HepG2 (cell line): ENCODE measurements around the gene OTX1. TPM values are rescaled to one million over a fixed set of nuclear protein-coding genes. Genes with fewer than 3 reads are reported as not detected.

Experiments
- AGO2 ChIP-seq: fragments of 200-400 bp; formaldehyde crosslinking; optimal IDR thresholded peaks from 2 replicates; pipeline ENCODE3; 2017; ENCODE audit warnings: mild to moderate bottlenecking, low read depth, low read length, moderate library complexity
- DNMT1 ChIP-seq: sonication (generic); formaldehyde crosslinking; IDR thresholded peaks from 2 replicates; pipeline ENCODE4 v1.5.1; 2020; ENCODE audit warnings: mild to moderate bottlenecking, missing genetic modification reagents
- FIP1L1 ChIP-seq: fragments of 200-400 bp; formaldehyde crosslinking; IDR thresholded peaks from 2 replicates; pipeline ENCODE4 v1.6.1; 2018; ENCODE audit warnings: low read depth, mild to moderate bottlenecking, low read length, moderate library complexity, borderline replicate concordance; ENCODE audit not compliant: insufficient read depth
- KDM1A ChIP-seq: IDR thresholded peaks from 2 replicates; pipeline ENCODE4 v1.6.1; 2016; ENCODE audit warnings: missing compliant biosample characterization
- MIER2 ChIP-seq: IDR thresholded peaks from 2 replicates; pipeline ENCODE4 v1.6.1; 2016; ENCODE audit warnings: missing biosample characterization, missing genetic modification reagents
- PCBP1 ChIP-seq: fragments of 200-400 bp; formaldehyde crosslinking; IDR thresholded peaks from 2 replicates; pipeline ENCODE4 v1.6.1; 2017; ENCODE audit warnings: mild to moderate bottlenecking, low read depth, low read length, borderline replicate concordance
- SIN3B ChIP-seq: fragments of 150-350 bp; IDR thresholded peaks from 2 replicates; pipeline ENCODE4 v1.6.1; 2014; ENCODE audit warnings: low read length
- STAG1 ChIP-seq: sonication (generic); formaldehyde crosslinking; IDR thresholded peaks from 2 replicates; pipeline ENCODE4 v1.4.0; 2020; ENCODE audit warnings: missing genetic modification reagents
- ZNF17 ChIP-seq: sonication (generic); formaldehyde crosslinking; IDR thresholded peaks from 2 replicates; pipeline ENCODE4 v1.5.0; 2020; ENCODE audit warnings: mild to moderate bottlenecking, missing genetic modification reagents
- ZNF256 ChIP-seq: sonication (generic); formaldehyde crosslinking; conservative IDR thresholded peaks from 2 replicates; pipeline ENCODE4 v1.4.0; 2020; ENCODE audit warnings: missing genetic modification reagents
- ZNF329 ChIP-seq: sonication (generic); formaldehyde crosslinking; IDR thresholded peaks from 2 replicates; pipeline ENCODE4 v1.9.0; 2021; ENCODE audit warnings: low read depth, mild to moderate bottlenecking, missing genetic modification reagents
- ZNF788 ChIP-seq: sonication (generic); formaldehyde crosslinking; IDR thresholded peaks from 2 replicates; pipeline ENCODE4 v1.5.0; 2020; ENCODE audit warnings: mild to moderate bottlenecking, missing genetic modification reagents, borderline replicate concordance
- ZNF83 ChIP-seq: sonication (generic); formaldehyde crosslinking; IDR thresholded peaks from 2 replicates; pipeline ENCODE4 v1.4.0; 2020; ENCODE audit warnings: missing genetic modification reagents, mild to moderate bottlenecking, borderline replicate concordance
- ZSCAN29 ChIP-seq: sonication (generic); formaldehyde crosslinking; conservative IDR thresholded peaks from 2 replicates; pipeline ENCODE4 v1.4.0; 2020; ENCODE audit warnings: mild to moderate bottlenecking, missing genetic modification reagents
- polyA plus RNA-seq, 8 experiments: library from polyadenylated mRNA; depleted of rRNA in 3 of 8; stranded (reverse) in 7 of 8; unstranded in 1 of 8; fragments of >200 nt; fragmentation: Illumina TruSeq in 4 of 8; extraction: Trizol in 4 of 8; gene quantifications; 2 replicates each; pipeline versions ENCODE4 v1.2.1 to v1.2.3, GENCODE V29; 2011 to 2016; ENCODE audit warnings: low read depth in 4 of 8, missing spikeins in 1 of 8, mixed read lengths in 1 of 8; ENCODE audit not compliant: insufficient read depth in 1 of 8
- total RNA-seq, 5 experiments: library from RNA; depleted of rRNA; stranded (reverse); fragments of >200 nt; fragmentation: Illumina TruSeq; extraction: Trizol; gene quantifications; 2 replicates each; pipeline ENCODE4 v1.2.3, GENCODE V29; 2016; ENCODE audit warnings: low read depth in 1 of 5
- TF ChIP-seq, protein P1 (sequence below): sonication (generic); formaldehyde crosslinking; IDR thresholded peaks from 2 replicates; pipeline ENCODE4 v1.8.1; 2023; ENCODE audit warnings: mild to moderate bottlenecking, missing genetic modification reagents, borderline replicate concordance
- TF ChIP-seq, protein P2 (sequence below): sonication (generic); formaldehyde crosslinking; IDR thresholded peaks from 2 replicates; pipeline ENCODE4 v1.8.0; 2022; ENCODE audit warnings: low read depth, missing genetic modification reagents
- TF ChIP-seq, protein P3 (sequence below), 2 experiments: sonication (generic) in 1 of 2; formaldehyde crosslinking in 1 of 2; IDR thresholded peaks; 2 replicates each; pipeline versions ENCODE4 v1.4.0 to v1.6.1; 2018 to 2020; ENCODE audit warnings: missing genetic modification reagents in 2 of 2, borderline replicate concordance in 1 of 2, low read depth in 1 of 2, mild to moderate bottlenecking in 1 of 2, missing biosample characterization in 1 of 2
- TF ChIP-seq, protein P4 (sequence below): sonication (generic); formaldehyde crosslinking; IDR thresholded peaks from 2 replicates; pipeline ENCODE4 v1.4.0; 2020; ENCODE audit warnings: missing genetic modification reagents

Gene OTX1
- total and polyA plus RNA-seq, 2 of the 13 experiments (the other 11 are each of a cell fraction or from before 2014, with no cell fraction given) = 1.0 to 5.0 TPM

DNA sequence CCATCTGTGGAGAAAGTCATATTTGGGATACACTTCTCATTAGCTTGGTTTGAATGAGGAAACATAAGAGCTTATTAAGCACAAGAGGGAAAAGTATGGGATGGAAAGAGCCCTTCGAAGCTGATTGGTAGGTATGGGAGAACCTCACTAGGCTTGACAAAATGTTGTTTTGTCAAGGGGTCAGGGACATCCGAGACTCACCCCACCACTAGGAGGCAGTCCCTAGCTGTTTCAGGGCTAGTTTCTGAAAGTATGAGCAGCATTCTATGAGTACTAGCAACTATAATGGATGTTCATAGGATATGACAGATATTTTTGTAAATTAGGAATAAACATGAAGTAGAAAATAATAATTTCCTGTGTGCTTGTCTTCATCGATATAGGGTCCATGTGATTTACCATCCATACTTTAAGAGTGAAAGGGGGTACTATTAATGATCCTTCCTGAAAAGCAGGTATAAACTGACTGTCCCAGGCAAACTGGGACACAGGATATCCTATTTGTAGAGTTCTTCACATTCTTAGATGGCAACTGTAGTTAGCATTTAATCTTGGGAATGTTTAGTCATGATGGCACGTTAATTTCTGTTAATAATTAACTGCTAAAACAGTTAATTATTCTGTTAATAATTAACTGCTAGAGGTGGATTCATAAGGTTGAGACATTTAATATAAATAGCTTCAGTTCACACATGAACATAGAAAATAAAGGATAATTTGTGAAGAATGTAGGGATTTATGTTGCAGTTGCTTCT lies 28.4 kb downstream of the OTX1 start (continued):
- TF ChIP-seq PCBP1 (no peak), ZNF329 (CRISPR knock-in tag) (no peak), STAG1 (peak; percentile 91), ZNF83 (CRISPR knock-in tag) (no peak), AGO2 (no peak), ZNF788 (CRISPR knock-in tag) (no peak), ZNF256 (CRISPR knock-in tag) (no peak), DNMT1 (CRISPR knock-in tag) (no peak), MIER2 (CRISPR knock-in tag) (0 out of 2 replicates have a peak, but pooled peaks have one; percentile 44), ZNF17 (CRISPR knock-in tag) (no peak), ZSCAN29 (no peak), FIP1L1 (no peak), KDM1A (CRISPR knock-in tag) (no peak), SIN3B (no peak)
- TF ChIP-seq, protein P1, sequence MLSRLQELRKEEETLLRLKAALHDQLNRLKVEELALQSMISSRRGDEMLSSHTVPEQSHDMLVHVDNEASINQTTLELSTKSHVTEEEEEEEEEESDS (CRISPR knock-in tag) = no peak
- TF ChIP-seq, protein P2, sequence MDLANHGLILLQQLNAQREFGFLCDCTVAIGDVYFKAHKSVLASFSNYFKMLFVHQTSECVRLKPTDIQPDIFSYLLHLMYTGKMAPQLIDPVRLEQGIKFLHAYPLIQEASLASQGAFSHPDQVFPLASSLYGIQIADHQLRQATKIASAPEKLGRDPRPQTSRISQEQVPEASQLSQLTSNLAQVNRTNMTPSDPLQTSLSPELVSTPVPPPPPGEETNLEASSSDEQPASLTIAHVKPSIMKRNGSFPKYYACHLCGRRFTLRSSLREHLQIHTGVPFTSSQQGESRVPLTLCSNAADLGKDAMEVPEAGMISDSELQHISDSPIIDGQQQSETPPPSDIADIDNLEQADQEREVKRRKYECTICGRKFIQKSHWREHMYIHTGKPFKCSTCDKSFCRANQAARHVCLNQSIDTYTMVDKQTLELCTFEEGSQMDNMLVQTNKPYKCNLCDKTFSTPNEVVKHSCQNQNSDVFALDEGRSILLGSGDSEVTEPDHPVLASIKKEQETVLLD = no peak
- TF ChIP-seq, protein P3, sequence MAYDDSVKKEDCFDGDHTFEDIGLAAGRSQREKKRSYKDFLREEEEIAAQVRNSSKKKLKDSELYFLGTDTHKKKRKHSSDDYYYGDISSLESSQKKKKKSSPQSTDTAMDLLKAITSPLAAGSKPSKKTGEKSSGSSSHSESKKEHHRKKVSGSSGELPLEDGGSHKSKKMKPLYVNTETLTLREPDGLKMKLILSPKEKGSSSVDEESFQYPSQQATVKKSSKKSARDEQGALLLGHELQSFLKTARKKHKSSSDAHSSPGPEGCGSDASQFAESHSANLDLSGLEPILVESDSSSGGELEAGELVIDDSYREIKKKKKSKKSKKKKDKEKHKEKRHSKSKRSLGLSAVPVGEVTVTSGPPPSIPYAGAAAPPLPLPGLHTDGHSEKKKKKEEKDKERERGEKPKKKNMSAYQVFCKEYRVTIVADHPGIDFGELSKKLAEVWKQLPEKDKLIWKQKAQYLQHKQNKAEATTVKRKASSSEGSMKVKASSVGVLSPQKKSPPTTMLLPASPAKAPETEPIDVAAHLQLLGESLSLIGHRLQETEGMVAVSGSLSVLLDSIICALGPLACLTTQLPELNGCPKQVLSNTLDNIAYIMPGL (CRISPR knock-in tag; IDR thresholded peaks at IDR 0.05; ENCODE audit: borderline replicate concordance in 1 of 2, low read depth in 1 of 2) = peak in 1 of 2 experiments; percentile 51; a peak in 1 of 4 replicates
- TF ChIP-seq, protein P4, sequence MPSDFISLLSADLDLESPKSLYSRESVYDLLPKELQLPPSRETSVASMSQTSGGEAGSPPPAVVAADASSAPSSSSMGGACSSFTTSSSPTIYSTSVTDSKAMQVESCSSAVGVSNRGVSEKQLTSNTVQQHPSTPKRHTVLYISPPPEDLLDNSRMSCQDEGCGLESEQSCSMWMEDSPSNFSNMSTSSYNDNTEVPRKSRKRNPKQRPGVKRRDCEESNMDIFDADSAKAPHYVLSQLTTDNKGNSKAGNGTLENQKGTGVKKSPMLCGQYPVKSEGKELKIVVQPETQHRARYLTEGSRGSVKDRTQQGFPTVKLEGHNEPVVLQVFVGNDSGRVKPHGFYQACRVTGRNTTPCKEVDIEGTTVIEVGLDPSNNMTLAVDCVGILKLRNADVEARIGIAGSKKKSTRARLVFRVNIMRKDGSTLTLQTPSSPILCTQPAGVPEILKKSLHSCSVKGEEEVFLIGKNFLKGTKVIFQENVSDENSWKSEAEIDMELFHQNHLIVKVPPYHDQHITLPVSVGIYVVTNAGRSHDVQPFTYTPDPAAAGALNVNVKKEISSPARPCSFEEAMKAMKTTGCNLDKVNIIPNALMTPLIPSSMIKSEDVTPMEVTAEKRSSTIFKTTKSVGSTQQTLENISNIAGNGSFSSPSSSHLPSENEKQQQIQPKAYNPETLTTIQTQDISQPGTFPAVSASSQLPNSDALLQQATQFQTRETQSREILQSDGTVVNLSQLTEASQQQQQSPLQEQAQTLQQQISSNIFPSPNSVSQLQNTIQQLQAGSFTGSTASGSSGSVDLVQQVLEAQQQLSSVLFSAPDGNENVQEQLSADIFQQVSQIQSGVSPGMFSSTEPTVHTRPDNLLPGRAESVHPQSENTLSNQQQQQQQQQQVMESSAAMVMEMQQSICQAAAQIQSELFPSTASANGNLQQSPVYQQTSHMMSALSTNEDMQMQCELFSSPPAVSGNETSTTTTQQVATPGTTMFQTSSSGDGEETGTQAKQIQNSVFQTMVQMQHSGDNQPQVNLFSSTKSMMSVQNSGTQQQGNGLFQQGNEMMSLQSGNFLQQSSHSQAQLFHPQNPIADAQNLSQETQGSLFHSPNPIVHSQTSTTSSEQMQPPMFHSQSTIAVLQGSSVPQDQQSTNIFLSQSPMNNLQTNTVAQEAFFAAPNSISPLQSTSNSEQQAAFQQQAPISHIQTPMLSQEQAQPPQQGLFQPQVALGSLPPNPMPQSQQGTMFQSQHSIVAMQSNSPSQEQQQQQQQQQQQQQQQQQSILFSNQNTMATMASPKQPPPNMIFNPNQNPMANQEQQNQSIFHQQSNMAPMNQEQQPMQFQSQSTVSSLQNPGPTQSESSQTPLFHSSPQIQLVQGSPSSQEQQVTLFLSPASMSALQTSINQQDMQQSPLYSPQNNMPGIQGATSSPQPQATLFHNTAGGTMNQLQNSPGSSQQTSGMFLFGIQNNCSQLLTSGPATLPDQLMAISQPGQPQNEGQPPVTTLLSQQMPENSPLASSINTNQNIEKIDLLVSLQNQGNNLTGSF (CRISPR knock-in tag) = no peak
